ENCODE results near the gene FNDC10.

DNA sequence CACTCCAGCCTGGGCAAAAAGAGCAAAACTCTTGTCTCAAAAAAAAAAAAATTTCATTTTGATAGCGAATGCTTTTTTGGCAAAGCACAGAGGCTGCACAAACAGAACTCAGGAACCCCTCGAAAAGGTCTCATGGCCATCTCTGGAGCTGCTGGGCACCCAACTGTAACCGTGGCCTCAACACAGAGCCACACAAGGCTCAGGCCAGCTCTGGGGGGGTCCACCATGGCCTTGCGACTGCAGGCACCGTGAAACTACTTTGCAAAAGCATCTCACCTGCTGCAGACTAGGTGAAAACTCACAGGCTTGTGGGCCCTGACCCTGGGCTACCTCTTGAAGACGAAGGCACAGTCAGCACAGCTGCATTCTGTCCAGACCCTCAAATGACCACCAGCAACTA lies 43.4 kb downstream of the FNDC10 start:
- TF ChIP-seq, protein P1, sequence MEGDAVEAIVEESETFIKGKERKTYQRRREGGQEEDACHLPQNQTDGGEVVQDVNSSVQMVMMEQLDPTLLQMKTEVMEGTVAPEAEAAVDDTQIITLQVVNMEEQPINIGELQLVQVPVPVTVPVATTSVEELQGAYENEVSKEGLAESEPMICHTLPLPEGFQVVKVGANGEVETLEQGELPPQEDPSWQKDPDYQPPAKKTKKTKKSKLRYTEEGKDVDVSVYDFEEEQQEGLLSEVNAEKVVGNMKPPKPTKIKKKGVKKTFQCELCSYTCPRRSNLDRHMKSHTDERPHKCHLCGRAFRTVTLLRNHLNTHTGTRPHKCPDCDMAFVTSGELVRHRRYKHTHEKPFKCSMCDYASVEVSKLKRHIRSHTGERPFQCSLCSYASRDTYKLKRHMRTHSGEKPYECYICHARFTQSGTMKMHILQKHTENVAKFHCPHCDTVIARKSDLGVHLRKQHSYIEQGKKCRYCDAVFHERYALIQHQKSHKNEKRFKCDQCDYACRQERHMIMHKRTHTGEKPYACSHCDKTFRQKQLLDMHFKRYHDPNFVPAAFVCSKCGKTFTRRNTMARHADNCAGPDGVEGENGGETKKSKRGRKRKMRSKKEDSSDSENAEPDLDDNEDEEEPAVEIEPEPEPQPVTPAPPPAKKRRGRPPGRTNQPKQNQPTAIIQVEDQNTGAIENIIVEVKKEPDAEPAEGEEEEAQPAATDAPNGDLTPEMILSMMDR (IDR thresholded peaks at IDR 0.05; ENCODE audit: low read depth, low read length): no peak
- TF ChIP-seq POLR2A (IDR thresholded peaks at IDR 0.05; ENCODE audit: extremely low read depth, insufficient read length): no peak
- TF ChIP-seq, protein P2, sequence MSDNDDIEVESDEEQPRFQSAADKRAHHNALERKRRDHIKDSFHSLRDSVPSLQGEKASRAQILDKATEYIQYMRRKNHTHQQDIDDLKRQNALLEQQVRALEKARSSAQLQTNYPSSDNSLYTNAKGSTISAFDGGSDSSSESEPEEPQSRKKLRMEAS (IDR thresholded peaks at IDR 0.05; ENCODE audit: low read depth, low read length): no peak

Measured in NB4 (cell line).